ENCODE measurements around the gene LAMA2. TPM values are rescaled to one million over a fixed set of nuclear protein-coding genes. Genes with fewer than 3 reads are reported as not detected.

Gene LAMA2
- total and polyA plus RNA-seq, 4 donors: 5.2 to 105 (median 45.9) TPM

GRCh38 chr6:129444683-129445082 is 561.7 kb downstream of the LAMA2 start:
- Histone ChIP-seq H3K9ac (ENCODE audit: insufficient read depth in 1 of 2, low read length in 2 of 2) (no peak overlapping the region), H3K27ac (ENCODE audit: low read depth in 1 of 2, low read length in 1 of 2) (no peak overlapping the region), H3K9me3 (ENCODE audit: control insufficient read depth in 4 of 4, insufficient read depth in 3 of 4, low read length in 3 of 4) (no peaks in the 10 kb centered on the region), H3K27me3 (ENCODE audit: control insufficient read depth in 3 of 3, insufficient read depth in 3 of 3, low read length in 2 of 3) (no peaks in the 10 kb centered on the region), H3K4me3 (no peak overlapping the region), H3K36me3 (ENCODE audit: control insufficient read depth in 4 of 4, insufficient read depth in 4 of 4, low read length in 4 of 4) (peaks cover 0 to 11% (median 4%) of the 10 kb centered on the region in 4 donors), H3K4me1 (ENCODE audit: control insufficient read depth in 5 of 5, insufficient read depth in 5 of 5, low read length in 5 of 5) (no peaks in the 10 kb centered on the region)
- no peak for ATAC-seq (ENCODE audit: insufficient read depth, low FRiP score)
- WGBS, 2 donors: 84 to 85% methylated on average over 3 of the region's 3 CpGs
- TF ChIP-seq, protein P1, sequence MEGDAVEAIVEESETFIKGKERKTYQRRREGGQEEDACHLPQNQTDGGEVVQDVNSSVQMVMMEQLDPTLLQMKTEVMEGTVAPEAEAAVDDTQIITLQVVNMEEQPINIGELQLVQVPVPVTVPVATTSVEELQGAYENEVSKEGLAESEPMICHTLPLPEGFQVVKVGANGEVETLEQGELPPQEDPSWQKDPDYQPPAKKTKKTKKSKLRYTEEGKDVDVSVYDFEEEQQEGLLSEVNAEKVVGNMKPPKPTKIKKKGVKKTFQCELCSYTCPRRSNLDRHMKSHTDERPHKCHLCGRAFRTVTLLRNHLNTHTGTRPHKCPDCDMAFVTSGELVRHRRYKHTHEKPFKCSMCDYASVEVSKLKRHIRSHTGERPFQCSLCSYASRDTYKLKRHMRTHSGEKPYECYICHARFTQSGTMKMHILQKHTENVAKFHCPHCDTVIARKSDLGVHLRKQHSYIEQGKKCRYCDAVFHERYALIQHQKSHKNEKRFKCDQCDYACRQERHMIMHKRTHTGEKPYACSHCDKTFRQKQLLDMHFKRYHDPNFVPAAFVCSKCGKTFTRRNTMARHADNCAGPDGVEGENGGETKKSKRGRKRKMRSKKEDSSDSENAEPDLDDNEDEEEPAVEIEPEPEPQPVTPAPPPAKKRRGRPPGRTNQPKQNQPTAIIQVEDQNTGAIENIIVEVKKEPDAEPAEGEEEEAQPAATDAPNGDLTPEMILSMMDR (IDR thresholded peaks at IDR 0.05; ENCODE audit: control extremely low read depth, extremely low read depth): no peak
- no peak for DNase-seq

GRCh38 chr6:129446272-129447197 is 563.6 kb downstream of the LAMA2 start:
- TF ChIP-seq, protein P1 (IDR thresholded peaks at IDR 0.05; ENCODE audit: control extremely low read depth, extremely low read depth): no peak
- Histone ChIP-seq H3K9ac (ENCODE audit: insufficient read depth in 1 of 2, low read length in 2 of 2) (no peak overlapping the region), H3K27me3 (ENCODE audit: control insufficient read depth in 3 of 3, insufficient read depth in 3 of 3, low read length in 2 of 3) (no peaks in the 10 kb centered on the region), H3K9me3 (ENCODE audit: control insufficient read depth in 4 of 4, insufficient read depth in 3 of 4, low read length in 3 of 4) (no peaks in the 10 kb centered on the region), H3K27ac (ENCODE audit: low read depth in 1 of 2, low read length in 1 of 2) (no peak overlapping the region), H3K4me3 (no peak overlapping the region), H3K36me3 (ENCODE audit: control insufficient read depth in 4 of 4, insufficient read depth in 4 of 4, low read length in 4 of 4) (peaks cover 0 to 10% (median 1%) of the 10 kb centered on the region in 4 donors), H3K4me1 (ENCODE audit: control insufficient read depth in 5 of 5, insufficient read depth in 5 of 5, low read length in 5 of 5) (no peaks in the 10 kb centered on the region)
- whole genome bisulfite sequencing, 2 donors: 74 to 76% methylated on average over 6 of the region's 7 CpGs
- DNase-seq (no peak), ATAC-seq (ENCODE audit: insufficient read depth, low FRiP score) (no peak)

- no peak overlapping the region for H3K27ac ChIP-seq (ENCODE audit: low read depth in 1 of 2, low read length in 1 of 2)
- H3K36me3 ChIP-seq (ENCODE audit: control insufficient read depth in 4 of 4, insufficient read depth in 4 of 4, low read length in 4 of 4): peaks cover 0 to 6% (median 1%) of the 10 kb centered on the region in 4 donors
- no peak overlapping the region for H3K9ac ChIP-seq (ENCODE audit: insufficient read depth in 1 of 2, low read length in 2 of 2)
- 73 to 92% methylated on average over 3 of the region's 3 CpGs for WGBS, 2 donors
- H3K4me1 ChIP-seq (ENCODE audit: control insufficient read depth in 5 of 5, insufficient read depth in 5 of 5, low read length in 5 of 5): no peaks in the 10 kb centered on the region
- no peak for DNase-seq
- no peak for ATAC-seq (ENCODE audit: insufficient read depth, low FRiP score)
- H3K9me3 ChIP-seq (ENCODE audit: control insufficient read depth in 4 of 4, insufficient read depth in 3 of 4, low read length in 3 of 4): no peaks in the 10 kb centered on the region
- H3K4me3 ChIP-seq: no peak overlapping the region
- TF ChIP-seq, protein P1 (IDR thresholded peaks at IDR 0.05; ENCODE audit: control extremely low read depth, extremely low read depth): no peak
- no peaks in the 10 kb centered on the region for H3K27me3 ChIP-seq (ENCODE audit: control insufficient read depth in 3 of 3, insufficient read depth in 3 of 3, low read length in 2 of 3)
These were observed 564.2 kb downstream of the LAMA2 start for GRCh38 chr6:129447198-129447565.
